HEK293T (cell line): ENCODE data around the gene ATL3.

Source experiments
- FOXA1 ChIP-seq: fragments of 450-650 bp; IDR thresholded peaks from 2 replicates; pipeline ENCODE4 v1.6.1; 2016; ENCODE audit warnings: mild to moderate bottlenecking
- FOXK2 ChIP-seq: fragments of 450-650 bp; IDR thresholded peaks from 2 replicates; pipeline ENCODE4 v1.6.1; 2016; ENCODE audit warnings: mild to moderate bottlenecking
- FOXM1 ChIP-seq: fragments of 450-650 bp; IDR thresholded peaks from 2 replicates; pipeline ENCODE4 v1.6.1; 2017; ENCODE audit warnings: mild to moderate bottlenecking, borderline replicate concordance
- HDGF ChIP-seq: fragments of 450-650 bp; IDR thresholded peaks from 2 replicates; pipeline ENCODE4 v1.6.1; 2017; ENCODE audit warnings: antibody characterized with exemption, borderline replicate concordance
- LEF1 ChIP-seq: fragments of 450-650 bp; IDR thresholded peaks from 2 replicates; pipeline ENCODE4 v1.6.1; 2017; ENCODE audit warnings: mild to moderate bottlenecking, borderline replicate concordance
- SP1 ChIP-seq: fragments of 450-650 bp; IDR thresholded peaks from 2 replicates; pipeline ENCODE4 v1.6.1; 2017
- SUZ12 ChIP-seq: fragments of 450-650 bp; IDR thresholded peaks from 2 replicates; pipeline ENCODE4 v1.6.1; 2016; ENCODE audit warnings: mild to moderate bottlenecking
- TARDBP ChIP-seq: fragments of 450-650 bp; IDR thresholded peaks from 2 replicates; pipeline ENCODE4 v1.6.1; 2016

DNA sequence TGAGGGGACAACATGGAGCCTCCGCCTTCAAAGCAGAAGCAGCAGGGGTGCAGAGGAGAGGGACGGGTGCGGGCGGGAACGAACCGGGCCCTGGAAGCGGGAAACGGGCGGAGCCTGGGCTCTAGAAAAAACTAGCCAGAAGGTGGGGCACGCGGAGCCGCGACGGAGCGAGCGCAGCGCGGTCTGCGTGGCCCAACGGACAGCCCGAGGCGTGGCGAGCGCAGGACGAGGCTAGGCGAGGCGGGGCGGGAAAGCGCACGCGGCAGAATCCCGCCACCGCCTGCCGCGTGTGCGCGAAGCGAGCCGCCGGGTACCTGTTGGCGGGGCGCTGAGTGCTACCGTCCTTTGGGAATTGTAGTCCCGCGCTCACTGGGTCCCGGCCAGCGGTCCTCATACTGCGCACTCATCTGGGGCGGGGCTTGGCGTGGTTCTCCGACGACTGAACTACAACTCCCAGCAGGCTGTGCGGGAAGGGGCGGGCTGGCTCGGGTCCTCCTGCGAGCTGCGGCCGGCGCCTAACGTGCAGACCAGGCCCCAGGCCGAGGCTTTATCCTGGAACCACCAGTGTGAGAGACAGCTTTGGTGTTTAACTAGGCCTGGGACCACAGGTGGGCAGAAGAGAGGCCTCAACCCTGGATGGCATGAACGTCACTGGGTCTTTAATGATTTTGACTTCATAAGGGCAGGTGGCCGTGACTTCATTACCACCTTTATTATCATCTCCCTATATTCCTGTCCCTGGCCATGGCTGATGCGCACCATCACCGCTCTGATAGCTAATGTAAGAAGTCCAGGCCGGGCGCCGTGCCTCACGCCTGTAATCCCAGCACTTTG is at the start of gene ATL3:
- TF ChIP-seq FOXK2 = no peak
- TF ChIP-seq FOXA1 = no peak
- TF ChIP-seq TARDBP = no peak
- no peak for TF ChIP-seq SP1
- TF ChIP-seq SUZ12 = no peak
- TF ChIP-seq LEF1 = no peak; the same call in 1 of the 2 replicates
- no peak for TF ChIP-seq HDGF
- TF ChIP-seq FOXM1 = no peak
